Ishikawa (cell line): Measurements from ENCODE around the gene DIP2A.

Experiments
- CEBPB ChIP-seq: IDR thresholded peaks from 2 replicates; pipeline ENCODE4 v1.6.1; 2012
- CREB1 ChIP-seq: IDR thresholded peaks from 2 replicates; pipeline ENCODE4 v1.6.1; 2012; ENCODE audit warnings: low read depth
- EGR1 ChIP-seq: IDR thresholded peaks from 2 replicates; pipeline ENCODE4 v1.6.1; 2012
- EP300 ChIP-seq: IDR thresholded peaks from 2 replicates; pipeline ENCODE4 v1.6.1; 2012; ENCODE audit warnings: borderline replicate concordance
- FOXM1 ChIP-seq: IDR thresholded peaks from 2 replicates; pipeline ENCODE4 v1.6.1; 2012; ENCODE audit warnings: low read depth, borderline replicate concordance
- MAX ChIP-seq: IDR thresholded peaks from 2 replicates; pipeline ENCODE4 v1.6.1; 2012
- NFIC ChIP-seq: IDR thresholded peaks from 2 replicates; pipeline ENCODE4 v1.6.1; 2012
- RAD21 ChIP-seq: IDR thresholded peaks from 2 replicates; pipeline ENCODE4 v1.6.1; 2012; ENCODE audit warnings: low read depth
- REST ChIP-seq: IDR thresholded peaks from 2 replicates; pipeline ENCODE4 v1.6.1; 2012; ENCODE audit warnings: low read depth, mild to moderate bottlenecking
- TAF1 ChIP-seq: IDR thresholded peaks from 2 replicates; pipeline ENCODE4 v1.6.1; 2012; ENCODE audit warnings: low read depth, mild to moderate bottlenecking
- TCF12 ChIP-seq: IDR thresholded peaks from 2 replicates; pipeline ENCODE4 v1.6.1; 2012; ENCODE audit warnings: low read depth
- TEAD4 ChIP-seq: IDR thresholded peaks from 2 replicates; pipeline ENCODE4 v1.6.1; 2012
- USF1 ChIP-seq: IDR thresholded peaks from 2 replicates; pipeline ENCODE4 v1.6.1; 2012
- YY1 ChIP-seq: IDR thresholded peaks from 2 replicates; pipeline ENCODE4 v1.6.1; 2012; ENCODE audit warnings: low read depth
- ZBTB7A ChIP-seq: IDR thresholded peaks from 2 replicates; pipeline ENCODE4 v1.6.1; 2012; ENCODE audit warnings: low read depth

DIP2A gene

GRCh38 chr21:46540087-46540710, 81.5 kb downstream of the DIP2A start:
- no peak for TF ChIP-seq CEBPB
- TF ChIP-seq RAD21: no peak

GRCh38 chr21:46542588-46543124, 84.0 kb downstream of the DIP2A start:
- no peak for TF ChIP-seq EP300
- no peak for TF ChIP-seq FOXM1
- TF ChIP-seq TCF12: no peak
- no peak for TF ChIP-seq RAD21
- TF ChIP-seq EGR1: no peak
- TF ChIP-seq MAX: no peak
- no peak for TF ChIP-seq TAF1
- TF ChIP-seq CREB1: no peak
- no peak for TF ChIP-seq REST
- TF ChIP-seq CEBPB: no peak
- TF ChIP-seq USF1: no peak
- no peak for TF ChIP-seq ZBTB7A
- no peak for TF ChIP-seq NFIC
- no peak for TF ChIP-seq YY1
- no peak for TF ChIP-seq TEAD4

GRCh38 chr21:46543306-46543705, 84.6 kb downstream of the DIP2A start:
- TF ChIP-seq EP300: no peak
- TF ChIP-seq MAX: no peak

- no peak for TF ChIP-seq TCF12
- no peak for TF ChIP-seq TAF1
- no peak for TF ChIP-seq EGR1
- no peak for TF ChIP-seq FOXM1
- no peak for TF ChIP-seq CREB1
- TF ChIP-seq RAD21: no peak
- TF ChIP-seq USF1: no peak
- no peak for TF ChIP-seq NFIC
- no peak for TF ChIP-seq TEAD4
- TF ChIP-seq EP300: no peak
- no peak for TF ChIP-seq REST
- no peak for TF ChIP-seq CEBPB
- TF ChIP-seq YY1: no peak
- no peak for TF ChIP-seq ZBTB7A
Observed at GRCh38 chr21:46544003-46544402, 85.3 kb downstream of the DIP2A start.

GRCh38 chr21:46544824-46545223, 86.1 kb downstream of the DIP2A start:
- TF ChIP-seq NFIC (no peak), EP300 (no peak), TCF12 (no peak), FOXM1 (no peak), USF1 (no peak), RAD21 (no peak), TEAD4 (no peak), TAF1 (no peak), REST (no peak), ZBTB7A (no peak), MAX (no peak), CREB1 (no peak), EGR1 (no peak), CEBPB (no peak), YY1 (no peak)
